ENCODE measurements around the gene GPBAR1.
"Not testable (repeated sequence)": the region's sequence is repeated elsewhere in the genome, so short reads cannot be mapped to it uniquely, and the experiment has no call there.

GPBAR1 gene

GRCh38 chr2:218310853-218311540 is 50.2 kb downstream of the GPBAR1 start:
- Mint-ChIP-seq H3K4me1 (peaks cover 4% of the 10 kb centered on the region), H3K9me3 (no peaks in the 10 kb centered on the region), H3K36me3 (no peaks in the 10 kb centered on the region), H3K4me3 (no peak overlapping the region), H3K27ac (no peak overlapping the region), H3K27me3 (peaks cover 1% of the 10 kb centered on the region)
- no peak for DNase-seq (ENCODE audit: low spot score in 2 of 2)
- ATAC-seq (ENCODE audit: low read depth): no peak

DNA sequence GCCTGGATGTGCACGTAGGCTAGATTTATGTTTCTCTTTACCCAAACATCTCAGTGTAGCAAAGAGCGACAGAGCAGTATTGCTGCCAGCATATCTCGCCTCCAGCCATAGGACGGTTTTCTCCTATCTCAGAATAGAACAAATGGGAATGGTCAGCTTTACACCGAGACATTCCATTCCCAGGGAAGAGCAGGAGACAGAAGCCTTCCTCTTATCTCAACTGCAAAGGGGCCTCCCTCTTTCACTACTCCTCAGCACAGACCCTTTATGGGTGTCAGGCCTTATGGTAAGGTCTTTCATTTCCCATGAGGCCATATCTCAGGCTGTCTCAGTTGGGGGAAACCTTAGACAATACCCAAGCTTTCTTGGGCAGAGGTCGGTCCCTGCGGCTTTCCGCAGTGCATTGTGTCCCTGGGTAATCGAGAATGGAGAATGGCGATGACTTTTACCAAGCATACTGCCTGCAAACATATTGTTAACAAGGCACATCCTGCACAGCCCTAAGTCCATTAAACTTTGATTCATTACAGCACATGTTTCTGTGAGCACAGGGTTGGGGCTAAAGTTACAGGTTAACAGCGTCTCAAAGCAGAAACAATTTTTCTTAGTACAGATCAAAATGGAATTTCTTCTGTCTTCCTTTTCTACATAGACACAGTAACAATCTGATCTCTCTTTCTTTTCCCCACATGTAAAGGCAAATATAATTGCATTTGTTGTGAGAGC is 50.9 kb downstream of the GPBAR1 start:
- H3K27ac Mint-ChIP-seq; ATAC-seq (ENCODE audit: low read depth); DNase-seq (ENCODE audit: low spot score in 2 of 2); H3K36me3 Mint-ChIP-seq; H3K4me1 Mint-ChIP-seq; H3K27me3 Mint-ChIP-seq; H3K9me3 Mint-ChIP-seq; H3K4me3 Mint-ChIP-seq: not testable (repeated sequence)

GRCh38 chr2:218312267-218312756 is 51.5 kb downstream of the GPBAR1 start:
- Mint-ChIP-seq H3K4me3 (no peak overlapping the region), H3K4me1 (peaks cover 7% of the 10 kb centered on the region), H3K36me3 (no peaks in the 10 kb centered on the region), H3K27ac (no peak overlapping the region), H3K9me3 (no peaks in the 10 kb centered on the region), H3K27me3 (peaks cover 1% of the 10 kb centered on the region)
- DNase-seq (ENCODE audit: low spot score in 2 of 2): no peak
- no peak for ATAC-seq (ENCODE audit: low read depth)

- Mint-ChIP-seq H3K27ac (no peak overlapping the region), H3K4me1 (peaks cover 7% of the 10 kb centered on the region), H3K36me3 (no peaks in the 10 kb centered on the region), H3K4me3 (no peak overlapping the region), H3K27me3 (peaks cover 1% of the 10 kb centered on the region), H3K9me3 (no peaks in the 10 kb centered on the region)
- DNase-seq (ENCODE audit: low spot score in 2 of 2): no peak
- ATAC-seq (ENCODE audit: low read depth): no peak
These were observed 52.5 kb downstream of the GPBAR1 start for GRCh38 chr2:218313356-218313755.
